IMR-90 (cell line): ENCODE data around the gene SPATA31C1. TPM values are rescaled to one million over a fixed set of nuclear protein-coding genes. Genes with fewer than 3 reads are reported as not detected.
"Not testable (repeated sequence)": the region's sequence is repeated elsewhere in the genome, so short reads cannot be mapped to it uniquely, and the experiment has no call there.

Experiments used
- ATAC-seq: fragments of 200-7000 bp; cut with Tn5 transposase; 2 replicates; pipeline ENCODE4 v1.9.1; 2020; ENCODE audit warnings: low read depth, mild to moderate bottlenecking, moderate library complexity
- BruUV-seq: library from RNA; stranded (reverse); fragments of 400-500 nt; replicated peaks from 2 replicates; lab custom pipeline; 2021; lab: Mats Ljungman, UMichigan
- CTCF ChIA-PET: fragments of 300-600 bp; formaldehyde crosslinking; extraction: SDS; loops from one replicate; lab custom pipeline; 2021; ENCODE audit warnings: antibody characterized with exemption; lab: Yijun Ruan, JAX
- POLR2A ChIA-PET: fragments of 300-600 bp; sonication (Branson Sonifier 250); formaldehyde crosslinking; loops from one replicate; lab custom pipeline; 2022; ENCODE audit warnings: antibody characterized with exemption; ENCODE audit not compliant: unreplicated experiment; lab: Charles Lee
- DNase-seq: peaks from one replicate; pipeline ENCODE4 v3.0.0; 2013
- H2AFZ ChIP-seq: replicated peaks from 2 replicates; pipeline ENCODE3; 2013; ENCODE audit warnings: low read length, mild to moderate bottlenecking; ENCODE audit not compliant: poor library complexity
- H2AK5ac ChIP-seq: 2 replicates; pipeline ENCODE4 v1.6.1; 2013; ENCODE audit warnings: low read depth, low read length, inconsistent platforms
- H2AK9ac ChIP-seq: replicated peaks from 2 replicates; pipeline ENCODE3; 2013; ENCODE audit warnings: mild to moderate bottlenecking, low read depth, low read length, moderate library complexity; ENCODE audit not compliant: poor library complexity
- H2BK120ac ChIP-seq: 2 replicates; pipeline ENCODE4 v1.6.1; 2013; ENCODE audit warnings: low read depth, low read length, inconsistent platforms
- H2BK15ac ChIP-seq: 3 replicates; pipeline ENCODE4 v1.6.1; 2013; ENCODE audit warnings: low read depth, low read length, inconsistent platforms
- H2BK20ac ChIP-seq: 2 replicates; pipeline ENCODE4 v1.6.1; 2013; ENCODE audit warnings: low read depth, mild to moderate bottlenecking, inconsistent platforms, low read length, moderate library complexity
- H2BK5ac ChIP-seq: 2 replicates; pipeline ENCODE4 v1.6.1; 2013; ENCODE audit warnings: mild to moderate bottlenecking, low read depth, low read length, inconsistent platforms; ENCODE audit not compliant: poor library complexity, severe bottlenecking
- H3K14ac ChIP-seq: replicated peaks from 2 replicates; pipeline ENCODE4 v1.6.1; 2013; ENCODE audit warnings: low read depth, low read length, inconsistent platforms
- H3K18ac ChIP-seq: 2 replicates; pipeline ENCODE4 v1.6.1; 2013; ENCODE audit warnings: low read depth, low read length, control low read depth
- H3K23ac ChIP-seq: 2 replicates; pipeline ENCODE4 v1.6.1; 2013; ENCODE audit warnings: low read depth, low read length, inconsistent platforms
- H3K27ac ChIP-seq: 2 replicates; pipeline ENCODE4 v1.5.1; 2013; ENCODE audit warnings: mild to moderate bottlenecking, control low read depth, low read length; ENCODE audit not compliant: insufficient read depth
- H3K27me3 ChIP-seq: 2 replicates; pipeline ENCODE4 v1.6.1; 2013; ENCODE audit warnings: low read length; ENCODE audit not compliant: control insufficient read depth, insufficient read depth
- H3K36me3 ChIP-seq: 2 replicates; pipeline ENCODE4 v1.6.1; 2013; ENCODE audit warnings: low read length, mixed read lengths; ENCODE audit not compliant: control insufficient read depth, insufficient read depth
- H3K4ac ChIP-seq: 2 replicates; pipeline ENCODE4 v1.6.1; 2013; ENCODE audit warnings: low read depth, low read length, inconsistent platforms
- H3K4me1 ChIP-seq: 2 replicates; pipeline ENCODE4 v1.6.1; 2013; ENCODE audit warnings: low read length, mixed read lengths; ENCODE audit not compliant: control insufficient read depth, insufficient read depth
- H3K4me2 ChIP-seq: 2 replicates; pipeline ENCODE4 v1.6.1; 2013; ENCODE audit warnings: low read depth, mild to moderate bottlenecking, control low read depth, low read length, moderate library complexity
- H3K4me3 ChIP-seq: 2 replicates; pipeline ENCODE4 v1.5.1; 2013; ENCODE audit warnings: low read depth, mild to moderate bottlenecking, control low read depth, low read length, moderate library complexity; ENCODE audit not compliant: insufficient read depth
- H3K56ac ChIP-seq: 2 replicates; pipeline ENCODE4 v1.6.1; 2013; ENCODE audit warnings: low read length, inconsistent platforms; ENCODE audit not compliant: insufficient read depth; ENCODE audit errors: extremely low read depth
- H3K79me1 ChIP-seq, 2 experiments: 2 replicates each; pipeline ENCODE4 v1.6.1; 2013; ENCODE audit warnings: low read length in 2 of 2, inconsistent platforms in 1 of 2, low read depth in 1 of 2
- H3K9ac ChIP-seq: 2 replicates; pipeline ENCODE4 v1.6.1; 2013; ENCODE audit warnings: low read depth, low read length, control low read depth
- H3K9me1 ChIP-seq: 2 replicates; pipeline ENCODE4 v1.6.1; 2013; ENCODE audit warnings: low read length, inconsistent platforms; ENCODE audit not compliant: insufficient read depth
- H3K9me3 ChIP-seq: 2 replicates; pipeline ENCODE4 v1.6.1; 2013; ENCODE audit warnings: low read length; ENCODE audit not compliant: control insufficient read depth, insufficient read depth
- H4K20me1 ChIP-seq: 2 replicates; pipeline ENCODE4 v1.6.1; 2013; ENCODE audit warnings: low read length, inconsistent platforms; ENCODE audit not compliant: insufficient read depth
- H4K5ac ChIP-seq: 2 replicates; pipeline ENCODE4 v1.6.1; 2013; ENCODE audit warnings: mild to moderate bottlenecking, low read depth, low read length, control low read depth
- H4K8ac ChIP-seq, 2 experiments: 2 replicates each; pipeline ENCODE4 v1.6.1; 2013; ENCODE audit warnings: low read depth in 2 of 2, low read length in 2 of 2, control low read depth in 1 of 2, inconsistent platforms in 1 of 2
- H4K91ac ChIP-seq: 2 replicates; pipeline ENCODE4 v1.6.1; 2013; ENCODE audit warnings: low read depth, low read length, inconsistent platforms; ENCODE audit not compliant: insufficient read depth
- WGBS, 2 experiments: methylation state at CpG; one replicate each; pipeline versions ENCODE4 v1.1.5 to v1.1.7; 2013; ENCODE audit warnings: missing lambda C conversion rate in 2 of 2; ENCODE audit not compliant: insufficient read length in 1 of 2; ENCODE audit errors: extremely low coverage in 2 of 2; 5-methylcytosine and 5-hydroxymethylcytosine counted together
- dilution Hi-C: fragments of 300-500 bp; cut with HindIII; formaldehyde crosslinking; loops from one replicate; pipeline ENCODE4 v1.14.3; 2018; ENCODE audit warnings: low sequenced_read_pairs; ENCODE audit not compliant: unreplicated experiment
- in situ Hi-C: fragments of 300-500 bp; cut with MboI; formaldehyde crosslinking; loops from 3 replicates; pipeline ENCODE4 v1.14.3; 2019; ENCODE audit warnings: low sequenced_read_pairs, inconsistent platforms, mixed read lengths
- intact Hi-C: fragments of 100-400 bp; cut with micrococcal nuclease; formaldehyde crosslinking; loops from 2 replicates; pipeline ENCODE4 v1.10.0; 2022
- polyA plus RNA-seq, 3 experiments: library from polyadenylated mRNA; depleted of rRNA; stranded (reverse); fragments of >200 nt; gene quantifications; 2 replicates each; pipeline ENCODE4 v1.2.3, GENCODE V29; 2012; ENCODE audit warnings: low replicate concordance in 1 of 3
- total RNA-seq: library from RNA; depleted of rRNA; stranded (reverse); fragments of >200 nt; gene quantifications from 2 replicates; pipeline ENCODE4 v1.2.3, GENCODE V29; 2012

The SPATA31C1 gene
- total and polyA plus RNA-seq, 2 of the 4 experiments (the other 2 are of a cell fraction): not detected

DNA sequence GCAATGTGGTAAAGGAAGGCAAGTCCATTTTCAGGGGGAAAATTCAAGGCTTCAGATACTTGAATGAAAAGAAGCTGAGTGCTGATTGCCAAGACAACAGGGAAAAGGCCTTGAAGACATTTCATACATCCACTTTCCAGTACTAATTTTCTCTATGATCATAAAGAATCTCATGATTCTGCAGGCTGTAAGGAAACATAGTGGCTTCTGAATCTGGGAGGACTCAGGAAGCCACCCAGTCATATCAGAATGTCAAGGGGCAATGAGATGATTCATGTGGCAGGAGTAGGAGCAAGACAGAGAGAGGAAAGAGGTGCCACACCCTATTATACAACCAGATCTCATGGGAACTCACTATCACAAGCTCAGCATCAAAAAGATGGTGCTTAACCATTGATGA, 11.4 kb downstream of the SPATA31C1 start:
- BruUV-seq, H3K56ac ChIP-seq, H3K18ac ChIP-seq, H3K14ac ChIP-seq, H2AK9ac ChIP-seq, POLR2A ChIA-PET, H2BK15ac ChIP-seq, H4K5ac ChIP-seq, H3K79me1 ChIP-seq, H2BK5ac ChIP-seq, H3K36me3 ChIP-seq, H3K4me1 ChIP-seq, H2BK120ac ChIP-seq, H3K9me1 ChIP-seq, H4K20me1 ChIP-seq, H3K23ac ChIP-seq, H3K9me3 ChIP-seq, H2AFZ ChIP-seq, dilution Hi-C loops, H3K4ac ChIP-seq, H4K8ac ChIP-seq, H3K27me3 ChIP-seq, H3K4me2 ChIP-seq, H3K27ac ChIP-seq, H2AK5ac ChIP-seq, H3K4me3 ChIP-seq, H4K91ac ChIP-seq, CTCF ChIA-PET, H3K9ac ChIP-seq, DNase-seq, H2BK20ac ChIP-seq, intact Hi-C loops, in situ Hi-C loops, ATAC-seq: not testable (repeated sequence)

DNA sequence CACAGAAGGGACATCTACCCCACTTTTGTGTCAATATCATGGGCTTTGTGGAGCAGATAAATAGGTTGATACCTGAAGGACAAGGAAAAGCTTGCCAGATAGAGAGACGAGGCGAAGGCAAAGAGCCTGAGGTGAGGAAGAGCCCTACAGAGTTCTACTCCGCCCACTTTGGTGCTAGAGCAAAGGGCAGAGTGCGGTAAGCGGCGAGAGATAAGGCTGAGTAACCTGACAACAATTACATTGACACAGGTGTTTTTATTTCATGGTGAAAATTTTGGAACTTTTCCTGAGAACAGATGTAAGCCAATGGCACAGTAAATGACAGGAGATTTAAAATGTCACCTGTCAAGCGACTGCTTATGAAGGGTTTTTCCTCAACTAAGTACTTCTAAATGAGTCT, 16.7 kb downstream of the SPATA31C1 start:
- dilution Hi-C loops, CTCF ChIA-PET, POLR2A ChIA-PET, H3K27me3 ChIP-seq, H3K9ac ChIP-seq, H4K5ac ChIP-seq, H3K27ac ChIP-seq, H2AFZ ChIP-seq, H2BK5ac ChIP-seq, H3K4me3 ChIP-seq, H2AK9ac ChIP-seq, H2BK20ac ChIP-seq, H3K79me1 ChIP-seq, DNase-seq, H3K4me1 ChIP-seq, H2AK5ac ChIP-seq, H3K18ac ChIP-seq, H4K8ac ChIP-seq, H3K9me1 ChIP-seq, H4K20me1 ChIP-seq, intact Hi-C loops, in situ Hi-C loops, H2BK15ac ChIP-seq, H3K56ac ChIP-seq, BruUV-seq, H3K4ac ChIP-seq, H3K9me3 ChIP-seq, H3K4me2 ChIP-seq, H2BK120ac ChIP-seq, H3K36me3 ChIP-seq, H3K23ac ChIP-seq, H4K91ac ChIP-seq, H3K14ac ChIP-seq, ATAC-seq: not testable (repeated sequence)
- WGBS, 2 experiments: no CpG with 5 or more reads among the region's 7 CpGs
